GM21360 (cell line): ENCODE measurements around the gene F11R.
"Not testable (repeated sequence)": the region's sequence is repeated elsewhere in the genome, so short reads cannot be mapped to it uniquely, and the experiment has no call there.

Source experiments
- ATAC-seq: cut with Tn5 transposase; IDR thresholded peaks from one replicate; pipeline ENCODE4 v1.9.1; 2021; ENCODE audit warnings: mild to moderate bottlenecking, moderate library complexity; ENCODE audit not compliant: unreplicated experiment

F11R gene

GRCh38 chr1:161016683-161017082, 4.3 kb downstream of the F11R start:
- ATAC-seq, result not testable (repeated sequence)

GRCh38 chr1:161013488-161014230, 7.3 kb downstream of the F11R start:
- ATAC-seq, result peak; percentile 85

- ATAC-seq, result no peak
These were observed 7.8 kb downstream of the F11R start for GRCh38 chr1:161013131-161013487.

GRCh38 chr1:161012420-161012819, 8.5 kb downstream of the F11R start:
- no peak for ATAC-seq

GRCh38 chr1:161009602-161010211, 11.2 kb downstream of the F11R start:
- no peak for ATAC-seq

GRCh38 chr1:161008869-161009510, 12.0 kb downstream of the F11R start:
- ATAC-seq, result no peak

- no peak for ATAC-seq
These were observed 13.6 kb downstream of the F11R start for GRCh38 chr1:161007369-161007768.

GRCh38 chr1:161006563-161006962, 14.4 kb downstream of the F11R start:
- no peak for ATAC-seq

- ATAC-seq, result no peak
These were observed 19.4 kb downstream of the F11R start for GRCh38 chr1:161001525-161001924.

GRCh38 chr1:161000736-161001480, 20.0 kb downstream of the F11R start:
- no peak for ATAC-seq

- no peak for ATAC-seq
These were observed 21.6 kb downstream of the F11R start for GRCh38 chr1:160999376-160999775.

GRCh38 chr1:160997323-160998038, 23.5 kb downstream of the F11R start:
- no peak for ATAC-seq

GRCh38 chr1:160996178-160996577, 24.8 kb downstream of the F11R start:
- no peak for ATAC-seq

GRCh38 chr1:160993544-160994193, 27.3 kb downstream of the F11R start:
- no peak for ATAC-seq

GRCh38 chr1:160992036-160992435, 28.9 kb downstream of the F11R start:
- not testable (repeated sequence) for ATAC-seq

GRCh38 chr1:160987359-160988050, 33.4 kb downstream of the F11R start:
- ATAC-seq, result no peak

- no peak for ATAC-seq
These were observed 35.2 kb downstream of the F11R start for GRCh38 chr1:160985723-160986122.

GRCh38 chr1:160981584-160982411, 39.2 kb downstream of the F11R start:
- no peak for ATAC-seq

GRCh38 chr1:160979286-160979685, 41.7 kb downstream of the F11R start:
- no peak for ATAC-seq
